Superior temporal gyrus (tissue), 1 donor: ENCODE results near the gene EDARADD.
"Not testable (repeated sequence)": the region's sequence is repeated elsewhere in the genome, so short reads cannot be mapped to it uniquely, and the experiment has no call there.

Experiments
- DNase-seq: peaks from one replicate; pipeline ENCODE4 v3.0.0-alpha.2; 2016; ENCODE audit errors: extremely low spot score

Gene EDARADD

GRCh38 chr1:236486356-236487002 lies 92.4 kb downstream of the EDARADD start:
- no peak for DNase-seq

DNA sequence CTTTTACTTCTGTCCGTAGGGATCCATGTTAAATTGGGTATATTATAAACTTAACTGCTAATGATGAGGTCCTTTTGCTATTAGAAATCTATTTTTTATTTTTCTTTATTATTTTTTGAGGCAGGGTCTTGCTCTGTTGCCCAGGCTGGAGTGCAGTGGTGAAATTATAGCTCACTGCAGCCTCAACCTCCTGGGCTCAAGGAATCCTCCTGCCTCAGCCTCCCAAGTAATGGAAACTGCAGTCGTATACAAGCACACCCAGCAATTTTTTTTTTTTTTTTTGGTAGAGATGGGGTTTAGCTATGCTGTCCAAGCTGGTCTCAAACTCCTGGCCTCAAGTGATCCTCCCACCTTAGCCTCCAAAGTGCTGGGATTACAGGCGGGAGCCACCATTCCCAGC lies 95.1 kb downstream of the EDARADD start:
- DNase-seq: not testable (repeated sequence)

DNA sequence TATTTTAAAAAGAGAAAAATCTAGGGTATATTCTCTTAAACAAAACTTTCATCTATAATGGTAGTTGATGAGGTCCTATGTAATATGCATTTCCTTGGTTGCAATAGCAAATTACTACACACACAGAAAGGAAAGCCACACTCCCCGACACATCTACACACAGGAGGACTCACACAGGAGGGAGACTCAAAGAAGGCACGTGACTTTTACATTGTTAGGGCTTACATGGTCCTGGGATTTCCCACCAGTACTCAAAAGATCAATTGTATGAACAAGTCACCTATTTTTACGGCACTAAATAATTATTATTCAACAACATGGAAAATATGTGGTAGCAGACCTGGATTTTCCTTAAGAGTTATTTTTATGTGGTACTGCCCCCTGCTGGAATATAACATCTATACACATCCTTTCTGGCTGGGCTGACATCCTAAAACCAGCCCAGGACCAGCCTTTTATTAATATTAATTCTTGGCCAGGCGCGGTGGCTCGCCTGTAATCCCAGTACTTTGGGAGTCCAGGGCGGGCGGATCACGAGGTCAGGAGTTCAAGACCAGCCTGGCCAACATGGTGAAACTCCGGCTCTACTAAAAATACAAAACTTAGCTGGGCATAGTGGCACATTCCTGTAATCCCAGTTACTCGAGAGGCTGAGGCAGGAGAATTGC lies 95.8 kb downstream of the EDARADD start:
- peak; percentile 79 for DNase-seq

GRCh38 chr1:236491469-236492136 lies 97.5 kb downstream of the EDARADD start:
- no peak for DNase-seq

GRCh38 chr1:236492378-236492777 lies 98.3 kb downstream of the EDARADD start:
- DNase-seq: no peak

DNA sequence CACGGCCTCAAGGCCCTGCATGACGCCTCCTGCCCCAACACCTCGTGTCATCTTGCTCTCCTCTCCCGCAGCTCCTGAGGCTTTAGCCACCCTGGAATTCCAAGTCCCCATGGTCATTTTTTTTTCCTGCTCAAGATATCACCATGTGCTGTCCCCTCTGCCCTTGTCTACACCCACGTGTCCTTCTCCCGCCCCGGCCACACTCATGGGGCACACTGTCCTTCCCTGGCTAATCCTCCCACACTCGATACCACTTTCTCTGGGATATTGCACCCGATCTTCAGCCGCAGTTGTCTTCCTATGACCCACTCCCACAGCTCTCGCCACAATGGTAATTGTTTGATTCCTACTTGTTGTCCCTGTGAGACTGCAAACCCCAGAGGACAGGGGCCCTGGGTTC lies 100.0 kb downstream of the EDARADD start:
- DNase-seq: no peak

DNA sequence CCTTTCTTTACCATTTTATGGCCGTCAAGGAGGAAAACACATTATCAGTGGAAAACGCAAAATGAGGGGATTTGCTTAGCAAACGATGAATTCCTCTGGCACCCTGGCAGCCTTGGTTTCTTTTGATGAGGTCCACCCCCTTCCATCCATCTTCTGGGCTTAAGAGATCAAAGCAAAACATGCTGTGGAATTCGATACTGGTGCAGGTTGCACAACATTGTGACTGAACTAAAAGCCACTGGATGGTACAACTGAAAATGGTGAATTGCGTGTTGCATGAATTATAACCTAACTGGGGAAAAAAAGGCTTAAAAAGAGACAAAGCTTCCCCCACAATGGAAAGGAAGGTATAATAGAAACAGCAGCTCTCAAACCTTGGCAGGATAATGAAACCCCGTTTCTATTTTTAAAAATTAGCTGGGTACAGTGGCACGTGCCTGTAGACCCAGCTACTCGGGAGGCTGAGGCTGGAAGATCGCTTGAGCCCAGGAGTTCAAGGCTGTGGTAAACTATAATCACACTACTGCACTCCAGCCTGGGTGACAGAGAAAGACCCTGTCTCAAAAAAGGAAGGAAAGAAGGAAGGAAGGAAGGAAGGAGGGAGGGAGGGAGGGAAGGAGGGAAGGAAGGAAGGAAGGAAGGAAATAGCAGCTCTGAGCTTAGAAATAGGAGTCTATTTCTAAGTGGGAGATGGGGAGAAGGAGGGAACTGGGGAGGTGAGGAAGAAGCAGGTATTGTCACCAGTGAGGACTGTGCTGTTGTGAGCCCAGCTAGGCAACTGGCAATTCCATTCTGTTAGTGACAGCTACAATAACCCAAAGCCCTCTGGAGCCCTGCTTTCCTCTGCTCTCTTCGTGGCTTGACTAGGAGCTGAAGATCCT lies 100.7 kb downstream of the EDARADD start:
- DNase-seq: no peak

DNA sequence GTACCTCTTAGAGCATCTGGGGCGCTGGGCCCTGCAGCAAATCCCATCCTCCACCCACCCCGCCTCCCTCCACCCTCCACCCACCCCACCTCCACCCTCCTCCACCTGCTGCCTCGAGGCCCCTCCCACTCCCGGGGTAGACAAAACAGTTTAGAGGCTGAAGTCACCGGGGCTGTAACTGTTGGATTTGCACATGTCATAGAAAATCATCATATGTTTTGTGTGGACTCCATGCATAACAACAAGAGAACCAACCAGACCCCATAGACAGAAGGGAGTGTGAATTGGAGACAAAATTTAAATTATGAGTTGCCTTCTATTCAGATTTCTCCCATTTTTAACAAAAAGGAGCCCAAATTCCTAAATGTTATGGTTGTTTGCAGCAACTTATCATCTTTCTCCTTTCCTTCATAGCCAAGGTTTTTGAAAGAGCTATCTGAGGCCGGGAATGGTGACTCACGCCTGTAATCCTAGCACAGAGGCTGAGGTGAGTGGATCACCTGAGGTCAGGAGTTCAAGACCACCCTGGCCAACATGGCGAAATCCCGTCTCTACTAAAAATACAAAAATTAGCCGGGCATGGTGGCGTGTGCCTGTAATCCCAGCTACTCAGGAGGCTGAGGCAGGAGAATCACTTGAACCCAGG lies 101.5 kb downstream of the EDARADD start:
- no peak for DNase-seq

DNA sequence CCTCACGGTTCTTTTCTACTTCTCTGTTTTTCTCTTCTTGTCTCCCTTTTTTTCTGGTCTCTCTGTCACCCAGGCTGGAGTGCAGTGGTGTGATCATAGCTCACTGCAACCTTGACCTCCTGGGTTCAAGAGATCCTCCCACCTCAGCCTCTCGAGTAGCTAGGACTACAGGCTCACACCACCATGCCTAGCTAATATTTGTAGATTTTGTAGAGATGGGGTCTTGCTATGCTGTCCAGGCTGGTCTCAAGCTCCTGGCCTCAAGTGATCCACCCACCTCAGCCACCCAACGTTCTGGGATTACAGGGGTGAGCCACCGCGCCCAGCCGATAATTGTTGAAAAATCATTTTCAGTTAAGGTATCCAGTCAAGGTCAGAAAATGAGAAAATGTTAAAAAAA lies 103.8 kb downstream of the EDARADD start:
- no peak for DNase-seq

GRCh38 chr1:236501093-236501492 lies 107.0 kb downstream of the EDARADD start:
- no peak for DNase-seq

DNA sequence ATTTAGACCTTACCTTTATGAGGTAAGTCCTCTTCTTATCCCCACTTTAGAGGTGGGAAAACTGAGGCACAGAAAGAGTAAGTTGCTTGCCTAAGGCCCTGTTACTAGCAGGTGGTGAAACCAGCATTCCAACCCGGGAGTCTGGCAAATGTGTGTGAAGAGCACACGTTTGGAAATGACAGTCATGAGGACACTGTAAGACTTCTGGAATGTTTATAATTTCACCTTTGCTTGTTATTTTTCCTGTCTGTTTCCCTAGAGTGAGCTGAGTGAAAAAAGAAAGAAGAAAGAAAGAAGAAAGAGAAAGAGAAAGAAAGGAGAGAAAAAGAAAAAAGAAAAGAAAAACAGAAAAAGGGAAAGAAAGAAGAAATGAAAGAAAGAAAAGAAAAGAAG lies 108.5 kb downstream of the EDARADD start:
- no peak for DNase-seq

GRCh38 chr1:236502972-236503639 lies 109.0 kb downstream of the EDARADD start:
- DNase-seq: peak; percentile 37

GRCh38 chr1:236504338-236504737 lies 110.3 kb downstream of the EDARADD start:
- not testable (repeated sequence) for DNase-seq

DNA sequence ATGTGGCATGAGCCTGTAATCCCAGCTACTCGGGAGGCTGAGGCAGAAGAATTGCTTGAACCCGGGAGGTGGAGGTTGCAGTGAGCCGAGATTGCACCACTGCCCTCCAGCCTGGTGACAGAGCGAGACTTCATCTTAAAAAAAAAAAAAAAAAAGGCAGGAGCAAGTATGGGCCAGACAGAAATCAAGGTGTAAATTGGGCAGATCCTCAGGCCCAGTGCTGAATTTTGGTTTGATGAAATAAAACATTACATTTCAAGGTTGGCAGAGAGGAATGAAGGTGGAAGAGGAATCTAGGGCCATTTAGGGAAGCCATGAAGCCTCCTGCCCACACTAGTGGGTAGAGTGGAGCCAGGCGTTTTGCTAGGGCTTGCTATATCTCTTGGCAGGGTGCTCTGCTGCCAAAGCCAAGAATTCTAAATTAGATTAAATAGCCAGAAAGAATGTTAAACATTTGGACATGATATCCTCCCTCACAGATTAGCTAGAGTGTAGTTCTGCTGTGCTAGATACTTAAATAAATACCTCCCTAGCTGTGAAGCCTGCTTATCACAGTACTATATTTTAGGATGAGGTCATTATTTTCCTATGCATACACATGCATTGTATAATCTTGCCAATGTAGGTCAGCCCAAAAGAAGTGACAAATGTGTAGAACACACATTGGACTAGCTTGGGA lies 113.1 kb downstream of the EDARADD start:
- peak; percentile 53 for DNase-seq

- DNase-seq: no peak
Observed at GRCh38 chr1:236508593-236509027, 114.5 kb downstream of the EDARADD start.

DNA sequence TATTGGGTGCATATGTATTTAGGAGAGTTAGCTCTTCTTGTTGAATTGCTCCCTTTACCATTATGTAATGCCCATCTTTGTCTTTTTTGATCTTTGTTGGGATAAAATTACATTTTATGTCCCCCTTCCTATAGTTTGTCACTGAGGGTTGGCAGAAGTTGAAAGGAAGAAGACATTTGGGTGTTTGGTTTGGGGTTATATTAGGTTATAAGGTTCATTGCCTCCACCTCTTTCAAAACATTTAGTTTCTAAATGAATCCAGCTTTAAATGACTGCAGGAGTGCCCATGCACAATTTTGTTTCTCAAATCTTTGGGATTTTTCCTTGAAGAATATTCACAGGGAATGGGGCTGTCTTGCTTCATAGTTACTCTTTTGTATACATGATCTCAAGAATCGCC lies 115.1 kb downstream of the EDARADD start:
- DNase-seq: no peak

DNA sequence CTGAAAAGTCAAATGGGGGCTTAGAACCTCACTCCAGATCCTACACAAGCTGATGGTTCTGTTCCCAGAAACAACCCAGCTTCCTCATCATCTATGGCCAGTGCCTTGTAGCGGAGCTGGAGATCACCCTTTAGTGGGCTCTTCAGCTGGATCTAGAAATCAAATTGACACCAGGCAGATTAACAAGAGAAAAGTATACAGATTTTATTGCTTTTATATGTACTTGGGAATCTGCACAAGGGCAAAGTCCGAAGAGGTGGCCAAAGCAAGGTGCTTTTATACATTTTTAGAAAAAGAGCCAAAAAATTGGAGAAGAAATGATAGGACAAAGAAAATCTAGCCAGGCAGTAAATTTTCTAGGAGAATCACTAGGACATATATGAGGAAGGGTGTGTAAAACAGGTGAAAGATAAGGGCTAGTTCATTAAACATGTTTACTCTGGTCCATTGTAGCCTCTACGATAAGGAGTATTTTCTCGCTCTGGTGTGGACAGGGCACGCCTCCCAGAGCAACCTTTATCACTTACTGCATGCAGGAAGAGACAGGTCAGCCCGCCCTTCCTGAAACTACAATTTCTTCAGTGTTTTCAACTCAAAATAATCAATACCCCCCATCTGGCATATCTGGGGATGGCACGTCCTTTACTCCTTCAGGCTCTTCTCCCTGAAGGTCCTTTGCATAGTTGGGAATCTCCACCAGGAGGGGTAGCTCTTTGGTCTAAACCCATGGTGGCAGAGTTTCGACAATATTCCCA lies 115.7 kb downstream of the EDARADD start:
- no peak for DNase-seq

- DNase-seq: no peak
Observed at GRCh38 chr1:236511735-236512418, 117.8 kb downstream of the EDARADD start.
